OCI-LY1 (cell line): ENCODE data around the gene VIPR2.

Source experiments
- H2AFZ ChIP-seq: fragments of 200-600 bp; sonication (generic), shearing (Covaris generic); 2 replicates; pipeline ENCODE4 v1.6.0; 2014; ENCODE audit warnings: antibody characterized with exemption, mild to moderate bottlenecking, low read length
- H3F3A ChIP-seq: fragments of 200-600 bp; sonication (generic), shearing (Covaris generic); 2 replicates; pipeline ENCODE4 v1.6.0; 2014; ENCODE audit warnings: mild to moderate bottlenecking, antibody characterized with exemption, low read length, moderate library complexity; ENCODE audit not compliant: insufficient read depth
- H3K27ac ChIP-seq: fragments of 200-600 bp; sonication (generic); 2 replicates; pipeline ENCODE4 v1.5.1; 2014; ENCODE audit warnings: low read length, mixed run types, mild to moderate bottlenecking, low read depth; ENCODE audit not compliant: poor library complexity, severe bottlenecking
- H3K27me3 ChIP-seq: fragments of 200-600 bp; sonication (generic); 2 replicates; pipeline ENCODE4 v1.6.0; 2014; ENCODE audit warnings: antibody characterized with exemption, mild to moderate bottlenecking, low read length, moderate library complexity; ENCODE audit not compliant: insufficient read depth
- H3K36me3 ChIP-seq: fragments of 200-600 bp; sonication (generic); 2 replicates; pipeline ENCODE4 v1.6.1; 2014; ENCODE audit warnings: mild to moderate bottlenecking, antibody characterized with exemption, low read length, moderate library complexity, mixed read lengths; ENCODE audit not compliant: insufficient read depth
- H3K4me1 ChIP-seq: fragments of 200-600 bp; sonication (generic); 2 replicates; pipeline ENCODE4 v1.5.1; 2014; ENCODE audit warnings: mild to moderate bottlenecking, low read length, moderate library complexity; ENCODE audit not compliant: insufficient read depth, severe bottlenecking
- H3K4me2 ChIP-seq: fragments of 200-600 bp; sonication (generic), shearing (Covaris generic); 2 replicates; pipeline ENCODE4 v1.6.1; 2014; ENCODE audit warnings: low read length
- H3K4me3 ChIP-seq: fragments of 200-600 bp; sonication (generic); 2 replicates; pipeline ENCODE4 v1.5.1; 2014; ENCODE audit warnings: low read length, low read depth, mild to moderate bottlenecking, mixed read lengths; ENCODE audit not compliant: poor library complexity, severe bottlenecking
- H3K79me2 ChIP-seq: fragments of 200-600 bp; shearing (Covaris generic); 2 replicates; pipeline ENCODE4 v1.6.1; 2016; ENCODE audit warnings: mixed run types, low read length, mixed read lengths; ENCODE audit not compliant: insufficient read depth
- H3K9ac ChIP-seq: fragments of 200-600 bp; sonication (generic), shearing (Covaris generic); 2 replicates; pipeline ENCODE4 v1.6.1; 2014; ENCODE audit warnings: mild to moderate bottlenecking, low read length, mixed read lengths
- H3K9me2 ChIP-seq: fragments of 200-600 bp; sonication (generic), shearing (Covaris generic); 2 replicates; pipeline ENCODE4 v1.6.1; 2014; ENCODE audit warnings: low read depth, mild to moderate bottlenecking, low read length, mixed read lengths
- H3K9me3 ChIP-seq: fragments of 200-600 bp; shearing (Covaris generic); 2 replicates; pipeline ENCODE4 v1.6.1; 2014; ENCODE audit warnings: low read length, mixed read lengths
- H4K20me1 ChIP-seq: fragments of 200-600 bp; sonication (generic), shearing (Covaris generic); 2 replicates; pipeline ENCODE4 v1.6.0; 2016; ENCODE audit warnings: mild to moderate bottlenecking, low read length; ENCODE audit not compliant: insufficient read depth
- EZH2 ChIP-seq: fragments of 200-600 bp; sonication (generic), shearing (Covaris generic); IDR thresholded peaks from 2 replicates; pipeline ENCODE4 v1.8.0; 2017; ENCODE audit warnings: borderline replicate concordance, mixed run types, mild to moderate bottlenecking, antibody characterized with exemption, low read length, moderate library complexity, mixed read lengths
- TF ChIP-seq, protein P1 (sequence below): fragments of 200-600 bp; sonication (generic), shearing (Covaris generic); IDR thresholded peaks from 2 replicates; pipeline ENCODE4 v1.5.1; 2017; ENCODE audit warnings: mild to moderate bottlenecking, antibody characterized with exemption, low read length, moderate library complexity, mixed read lengths

VIPR2 gene

DNA sequence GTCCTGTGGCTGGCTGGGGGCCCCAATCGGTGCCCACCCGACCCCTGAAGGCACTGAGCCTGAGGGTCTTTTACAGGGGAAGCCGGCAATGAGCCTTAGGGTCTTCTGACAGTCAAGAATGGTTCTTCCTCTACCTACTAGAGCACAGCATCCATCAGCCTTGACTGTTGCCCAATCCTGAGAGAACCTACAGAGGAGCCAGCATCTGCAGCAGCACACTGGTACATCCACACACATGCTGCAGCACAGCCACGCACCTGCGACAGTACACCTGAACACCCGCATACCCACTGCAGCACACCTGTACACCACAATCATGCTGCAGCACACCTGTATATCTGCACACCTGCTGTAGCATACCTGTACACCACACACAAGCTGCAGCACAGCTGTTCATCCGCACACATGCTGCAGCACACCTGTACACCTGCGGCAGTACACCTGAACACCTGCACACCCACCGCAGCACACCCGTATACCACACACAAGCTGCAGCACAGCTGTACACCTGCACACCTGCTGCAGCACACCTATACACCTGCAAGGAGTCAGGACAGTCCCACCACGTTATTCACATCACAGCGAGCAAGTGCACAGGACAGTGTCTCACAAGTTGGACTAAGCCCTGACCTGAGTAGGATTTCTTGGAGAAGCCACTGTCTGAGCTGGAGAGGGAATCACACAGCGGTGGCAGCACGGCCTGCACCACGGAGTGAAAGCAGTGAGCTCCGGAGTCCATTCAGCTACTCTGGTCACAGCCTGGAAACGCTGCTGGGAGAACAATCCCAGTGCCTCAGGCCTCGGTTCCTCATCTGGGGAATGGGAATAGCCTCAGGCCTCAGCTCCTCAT lies 56.4 kb downstream of the VIPR2 start:
- H2AFZ ChIP-seq = no peak overlapping the region
- H3K36me3 ChIP-seq = no peaks in the 10 kb centered on the region
- no peaks in the 10 kb centered on the region for H3K9me2 ChIP-seq
- no peak overlapping the region for H3K4me3 ChIP-seq
- H3K4me2 ChIP-seq = no peak overlapping the region
- H3K27ac ChIP-seq = no peak overlapping the region
- H3K27me3 ChIP-seq = peaks cover 1% of the 10 kb centered on the region; the same call in 1 of the 2 replicates
- H3K79me2 ChIP-seq = no peaks in the 10 kb centered on the region
- no peak overlapping the region for H3K9ac ChIP-seq
- no peak for TF ChIP-seq EZH2
- TF ChIP-seq, protein P1, sequence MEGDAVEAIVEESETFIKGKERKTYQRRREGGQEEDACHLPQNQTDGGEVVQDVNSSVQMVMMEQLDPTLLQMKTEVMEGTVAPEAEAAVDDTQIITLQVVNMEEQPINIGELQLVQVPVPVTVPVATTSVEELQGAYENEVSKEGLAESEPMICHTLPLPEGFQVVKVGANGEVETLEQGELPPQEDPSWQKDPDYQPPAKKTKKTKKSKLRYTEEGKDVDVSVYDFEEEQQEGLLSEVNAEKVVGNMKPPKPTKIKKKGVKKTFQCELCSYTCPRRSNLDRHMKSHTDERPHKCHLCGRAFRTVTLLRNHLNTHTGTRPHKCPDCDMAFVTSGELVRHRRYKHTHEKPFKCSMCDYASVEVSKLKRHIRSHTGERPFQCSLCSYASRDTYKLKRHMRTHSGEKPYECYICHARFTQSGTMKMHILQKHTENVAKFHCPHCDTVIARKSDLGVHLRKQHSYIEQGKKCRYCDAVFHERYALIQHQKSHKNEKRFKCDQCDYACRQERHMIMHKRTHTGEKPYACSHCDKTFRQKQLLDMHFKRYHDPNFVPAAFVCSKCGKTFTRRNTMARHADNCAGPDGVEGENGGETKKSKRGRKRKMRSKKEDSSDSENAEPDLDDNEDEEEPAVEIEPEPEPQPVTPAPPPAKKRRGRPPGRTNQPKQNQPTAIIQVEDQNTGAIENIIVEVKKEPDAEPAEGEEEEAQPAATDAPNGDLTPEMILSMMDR = no peak
- no peaks in the 10 kb centered on the region for H3K4me1 ChIP-seq
- H3K9me3 ChIP-seq = no peaks in the 10 kb centered on the region
- H4K20me1 ChIP-seq = no peaks in the 10 kb centered on the region
- no peaks in the 10 kb centered on the region for H3F3A ChIP-seq

DNA sequence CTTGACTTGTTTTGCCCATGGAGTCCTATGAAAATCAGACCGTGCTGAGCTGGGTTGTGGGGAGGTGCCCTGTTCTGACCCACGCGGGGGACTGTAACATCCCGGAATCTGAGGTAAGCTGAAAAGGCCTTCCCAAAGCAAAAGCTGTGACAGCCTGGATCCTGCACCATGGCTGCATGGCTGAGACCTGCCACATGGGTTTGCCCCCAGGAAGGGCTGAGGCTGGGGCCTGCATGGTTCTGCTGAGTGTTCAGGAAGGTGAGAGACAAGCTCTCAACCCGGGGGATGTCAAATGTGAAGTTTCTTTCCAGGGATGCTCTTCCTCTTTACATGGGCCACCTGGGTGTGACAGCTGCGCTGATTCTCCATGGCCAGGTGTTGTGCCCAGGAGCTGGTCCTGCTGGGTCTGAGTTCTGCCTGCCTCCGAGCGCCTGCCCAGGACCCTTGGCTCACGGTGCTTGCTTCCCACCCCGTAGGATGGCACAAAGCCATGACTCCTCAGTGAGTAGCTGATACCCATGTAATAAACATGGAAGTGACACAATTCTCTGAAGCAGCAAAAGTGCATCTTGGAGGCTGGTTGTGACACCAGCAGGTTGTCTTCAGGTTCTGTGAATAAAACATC lies 58.3 kb downstream of the VIPR2 start:
- H3K27ac ChIP-seq = no peak overlapping the region

DNA sequence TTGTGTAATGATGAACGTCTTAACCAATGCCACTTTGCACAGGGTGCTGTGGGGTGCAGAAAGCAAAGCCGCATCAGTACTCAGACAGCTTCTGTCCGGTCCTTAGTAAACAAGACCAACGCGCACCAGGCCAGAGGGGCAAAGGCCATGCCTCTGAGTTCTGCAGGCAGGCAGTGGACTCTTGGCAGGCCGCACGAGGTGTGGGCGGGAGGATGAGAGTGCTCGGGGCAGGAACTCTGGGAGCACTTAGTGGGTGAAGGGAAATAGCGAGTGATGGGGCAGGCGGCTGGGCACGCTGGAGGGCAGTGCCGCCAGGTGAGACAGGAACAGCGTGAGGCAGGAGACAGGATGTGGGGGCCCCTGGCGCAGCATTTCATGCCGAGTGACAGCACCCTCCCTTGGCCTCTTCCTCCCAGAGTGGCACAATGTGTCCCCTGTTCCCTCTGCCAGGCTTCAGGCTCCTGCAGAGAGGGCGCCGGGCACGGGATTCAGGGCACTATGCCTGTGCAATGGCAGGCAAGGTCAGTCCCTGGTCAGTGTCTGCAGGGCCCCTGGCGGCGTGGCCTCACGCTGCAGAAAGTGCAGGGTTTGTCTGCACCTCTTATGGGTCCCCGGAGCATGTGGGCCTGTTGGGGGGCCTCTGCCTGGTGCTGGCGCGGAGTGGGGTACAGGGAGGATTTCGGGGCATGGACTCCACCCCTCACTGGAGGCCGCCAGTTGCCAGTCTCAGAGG lies 60.4 kb downstream of the VIPR2 start:
- no peak overlapping the region for H3K27ac ChIP-seq
- no peaks in the 10 kb centered on the region for H4K20me1 ChIP-seq
- no peaks in the 10 kb centered on the region for H3K36me3 ChIP-seq
- H3K9me2 ChIP-seq = no peaks in the 10 kb centered on the region
- no peak overlapping the region for H3K4me3 ChIP-seq
- TF ChIP-seq, protein P1 = no peak
- TF ChIP-seq EZH2 = no peak
- no peaks in the 10 kb centered on the region; the same call in 1 of the 2 replicates for H3K27me3 ChIP-seq
- no peaks in the 10 kb centered on the region for H3K79me2 ChIP-seq
- no peak overlapping the region for H3K4me2 ChIP-seq
- no peak overlapping the region for H2AFZ ChIP-seq
- H3F3A ChIP-seq = no peaks in the 10 kb centered on the region
- no peaks in the 10 kb centered on the region for H3K9me3 ChIP-seq
- H3K4me1 ChIP-seq = no peaks in the 10 kb centered on the region
- H3K9ac ChIP-seq = no peak overlapping the region

More for the DNA sequence above, 58.3 kb downstream of the VIPR2 start:
- Histone ChIP-seq H3K9me3 (no peaks in the 10 kb centered on the region), H3K4me2 (no peak overlapping the region), H3K9ac (no peak overlapping the region), H3F3A (no peaks in the 10 kb centered on the region), H3K27me3 (no peaks in the 10 kb centered on the region; the same call in 1 of the 2 replicates), H3K9me2 (no peaks in the 10 kb centered on the region), H2AFZ (no peak overlapping the region), H3K36me3 (no peaks in the 10 kb centered on the region), H3K4me3 (no peak overlapping the region), H4K20me1 (no peaks in the 10 kb centered on the region), H3K4me1 (no peaks in the 10 kb centered on the region), H3K79me2 (no peaks in the 10 kb centered on the region)
- TF ChIP-seq EZH2 = no peak
- TF ChIP-seq, protein P1 = no peak
